GM18526 (cell line): ENCODE data around the gene FBXO8.

Source experiments
- POLR2A ChIP-seq: IDR thresholded peaks from 3 replicates; pipeline ENCODE4 v1.6.1; 2011; ENCODE audit not compliant: insufficient read length; ENCODE audit errors: extremely low read depth

The FBXO8 gene

GRCh38 chr4:174304664-174305063 lies 21.2 kb upstream of the FBXO8 start:
- TF ChIP-seq POLR2A, result no peak

- TF ChIP-seq POLR2A, result no peak
These were observed 20.2 kb upstream of the FBXO8 start for GRCh38 chr4:174303687-174304086.

- TF ChIP-seq POLR2A, result no peak
These were observed 9.0 kb upstream of the FBXO8 start for GRCh38 chr4:174292473-174292872.

GRCh38 chr4:174286870-174287269 lies 3.4 kb upstream of the FBXO8 start:
- TF ChIP-seq POLR2A, result no peak

DNA sequence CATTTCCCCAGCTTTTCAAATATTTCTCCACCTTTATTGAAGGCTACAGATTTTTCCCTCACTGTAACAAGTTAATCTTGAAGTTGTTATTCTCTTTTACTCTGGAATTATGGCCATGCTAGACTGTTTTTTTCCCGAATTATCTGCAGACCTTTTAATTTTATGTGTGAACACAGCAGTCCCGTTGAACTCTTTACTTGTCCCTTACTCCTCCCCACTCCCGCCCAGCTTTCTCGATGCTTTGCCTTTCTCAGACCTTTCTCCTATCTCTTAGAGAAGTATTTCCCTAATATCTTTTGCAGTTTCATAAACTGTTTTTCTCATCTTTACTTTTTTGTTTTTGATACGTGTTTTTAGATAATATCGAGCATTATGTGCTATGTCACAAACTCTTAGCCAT lies 1.0 kb upstream of the FBXO8 start:
- no peak for TF ChIP-seq POLR2A

GRCh38 chr4:174282836-174283506 lies 496 bp downstream of the FBXO8 start:
- peak; percentile 31 for TF ChIP-seq POLR2A

DNA sequence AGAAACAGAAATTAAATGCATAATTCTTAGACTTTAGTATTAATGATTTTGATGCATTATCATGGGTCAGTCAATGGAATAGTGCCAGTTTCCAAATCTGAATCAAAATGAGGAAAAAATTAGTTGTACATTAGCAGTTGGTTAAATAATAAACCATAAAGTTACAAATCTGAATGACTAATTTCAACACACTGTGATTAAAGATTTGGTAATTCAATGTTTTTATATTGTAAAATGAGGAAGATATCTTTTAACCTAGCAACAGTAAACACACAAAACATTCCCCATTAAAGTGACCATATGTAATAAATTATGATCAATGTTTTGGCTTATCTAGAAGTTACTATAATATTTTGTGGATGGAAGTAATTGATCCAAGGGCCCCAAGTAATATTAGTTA lies 1.6 kb downstream of the FBXO8 start:
- no peak for TF ChIP-seq POLR2A

DNA sequence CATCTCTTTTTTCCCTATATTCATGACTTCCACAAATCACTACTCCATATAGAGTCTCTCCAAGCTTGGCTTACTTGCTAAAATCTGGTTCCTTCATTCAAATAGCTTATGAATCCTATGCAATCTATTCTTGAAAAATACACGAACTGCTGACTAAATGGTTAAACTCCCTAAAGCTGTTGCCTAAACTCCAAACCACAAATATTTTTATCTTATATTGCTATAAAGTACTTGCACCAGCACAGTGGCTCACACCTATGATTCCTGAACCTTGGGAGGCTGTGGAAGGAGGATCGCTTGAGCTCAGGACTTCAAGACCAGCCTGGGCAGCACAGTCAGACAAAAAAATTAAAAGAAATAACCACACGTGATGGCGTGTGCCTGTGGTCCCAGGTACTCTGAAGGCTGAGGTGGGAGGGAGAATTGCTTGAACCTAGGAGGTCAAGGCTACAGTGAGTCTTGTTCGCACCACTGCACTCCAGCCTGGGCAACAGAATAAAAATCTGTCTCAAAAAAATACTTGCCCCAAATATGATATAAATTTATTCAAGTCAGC lies 2.2 kb downstream of the FBXO8 start:
- TF ChIP-seq POLR2A, result no peak

DNA sequence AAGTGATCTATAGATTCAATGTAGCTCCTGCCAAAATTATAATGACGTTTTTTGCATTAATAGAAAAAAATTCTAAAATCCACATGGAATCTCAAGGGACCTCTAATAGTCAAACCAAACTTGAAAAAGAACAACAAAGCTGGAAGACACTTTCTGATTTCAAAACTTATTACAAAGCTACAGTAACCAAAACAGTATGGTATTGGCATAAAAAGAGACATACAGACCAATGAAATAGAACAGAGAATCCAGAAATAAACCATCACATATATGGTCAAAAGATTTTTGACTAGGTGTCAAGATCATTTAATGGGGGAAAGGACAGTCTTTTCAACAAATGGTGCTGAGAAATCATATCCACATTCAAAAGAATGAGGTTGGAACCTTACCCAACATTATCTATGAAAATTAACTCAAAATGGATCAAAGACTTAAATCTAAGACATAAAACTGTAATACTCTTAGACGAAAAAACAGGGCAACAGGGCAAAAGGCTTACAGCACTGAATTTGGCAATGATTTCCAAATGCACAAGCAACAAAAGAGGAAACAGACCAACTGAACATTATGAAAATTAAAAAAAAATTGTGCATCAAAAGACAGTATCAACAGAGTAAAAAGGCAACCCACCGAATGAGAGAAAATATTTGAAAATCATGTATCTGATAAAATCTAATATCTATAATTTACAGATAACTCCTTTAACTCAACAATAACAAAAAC lies 3.9 kb downstream of the FBXO8 start:
- no peak for TF ChIP-seq POLR2A

- no peak for TF ChIP-seq POLR2A
These were observed 5.0 kb downstream of the FBXO8 start for GRCh38 chr4:174278467-174278866.

GRCh38 chr4:174277433-174277832 lies 6.0 kb downstream of the FBXO8 start:
- TF ChIP-seq POLR2A, result no peak

- TF ChIP-seq POLR2A, result no peak
These were observed 8.4 kb downstream of the FBXO8 start for GRCh38 chr4:174275101-174275500.

DNA sequence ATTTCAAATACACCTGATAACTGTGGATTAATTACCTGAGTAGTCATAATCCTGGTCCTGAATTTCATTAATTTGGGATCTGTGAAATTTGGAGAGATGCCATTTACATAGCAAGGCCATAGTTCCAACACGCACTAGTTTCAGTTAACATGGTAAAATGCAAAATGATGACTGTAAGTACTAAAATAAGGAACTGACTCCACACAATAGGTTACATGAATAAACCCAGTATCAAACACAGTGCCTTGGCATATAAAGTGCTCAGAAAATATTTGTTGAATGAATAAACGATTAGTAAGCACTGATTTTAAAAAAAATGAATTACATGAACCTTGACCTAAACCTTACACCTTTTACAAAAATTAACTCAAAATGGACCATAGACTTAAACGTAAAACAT lies 9.0 kb downstream of the FBXO8 start:
- TF ChIP-seq POLR2A, result no peak

DNA sequence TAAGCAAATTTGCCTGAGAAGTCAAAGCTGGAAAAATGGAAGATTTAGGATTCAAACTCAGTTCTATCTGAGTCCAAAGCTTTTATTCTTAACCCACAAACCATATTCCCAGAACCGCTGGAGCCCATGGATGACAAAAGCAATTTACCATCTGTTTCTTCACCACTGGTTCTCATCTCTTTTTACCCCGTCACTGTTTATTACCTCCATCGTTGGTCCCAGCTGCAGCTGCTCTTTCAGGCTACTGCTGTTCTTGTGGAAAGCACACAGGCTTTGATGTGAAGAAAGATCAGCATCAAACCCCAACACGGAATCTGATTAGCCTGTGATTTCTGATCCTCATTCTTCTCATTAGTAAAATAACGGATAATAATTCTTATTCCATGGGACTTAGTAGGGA lies 9.5 kb downstream of the FBXO8 start:
- no peak for TF ChIP-seq POLR2A

GRCh38 chr4:174266416-174266815 lies 17.1 kb downstream of the FBXO8 start:
- TF ChIP-seq POLR2A, result no peak

- no peak for TF ChIP-seq POLR2A
These were observed 17.6 kb downstream of the FBXO8 start for GRCh38 chr4:174265916-174266315.

- TF ChIP-seq POLR2A, result no peak
These were observed 20.1 kb downstream of the FBXO8 start for GRCh38 chr4:174263445-174263736.
